HepG2 (cell line): Measurements from ENCODE around the gene KIF5B. TPM values are rescaled to one million over a fixed set of nuclear protein-coding genes. Genes with fewer than 3 reads are reported as not detected.

ENCODE experiments used
- ATF1 ChIP-seq: IDR thresholded peaks from 2 replicates; pipeline ENCODE4 v1.6.1; 2016; ENCODE audit warnings: mild to moderate bottlenecking, control low read depth
- CEBPG ChIP-seq: IDR thresholded peaks from 2 replicates; pipeline ENCODE4 v1.6.1; 2016
- CREM ChIP-seq, 2 experiments: sonication (generic) in 1 of 2; formaldehyde crosslinking in 1 of 2; IDR thresholded peaks; 2 replicates each; pipeline versions ENCODE4 v1.4.0 to v1.6.1; 2016 to 2020; ENCODE audit warnings: antibody characterized with exemption in 1 of 2, mild to moderate bottlenecking in 1 of 2, missing genetic modification reagents in 1 of 2
- ETV5 ChIP-seq: IDR thresholded peaks from 2 replicates; pipeline ENCODE4 v1.6.1; 2018; ENCODE audit warnings: missing biosample characterization, missing genetic modification reagents, inconsistent platforms, borderline replicate concordance
- FOXA3 ChIP-seq: IDR thresholded peaks from 2 replicates; pipeline ENCODE4 v1.6.1; 2016; ENCODE audit warnings: missing genetic modification reagents, missing compliant biosample characterization
- HOXD1 ChIP-seq: sonication (generic); formaldehyde crosslinking; IDR thresholded peaks from 2 replicates; pipeline ENCODE4 v1.5.0; 2020; ENCODE audit warnings: missing genetic modification reagents
- JUND ChIP-seq: sonication (generic); formaldehyde crosslinking; IDR thresholded peaks from 2 replicates; pipeline ENCODE4 v1.8.0; 2022; ENCODE audit warnings: mild to moderate bottlenecking, missing genetic modification reagents
- KDM6A ChIP-seq: IDR thresholded peaks from 2 replicates; pipeline ENCODE4 v1.6.1; 2016; ENCODE audit warnings: low read depth
- KLF11 ChIP-seq: IDR thresholded peaks from 2 replicates; pipeline ENCODE4 v1.6.1; 2016; ENCODE audit warnings: missing compliant biosample characterization
- ONECUT2 ChIP-seq: sonication (generic); formaldehyde crosslinking; IDR thresholded peaks from 2 replicates; pipeline ENCODE4 v1.4.0; 2020; ENCODE audit warnings: missing genetic modification reagents
- SKIL ChIP-seq: sonication (generic); formaldehyde crosslinking; IDR thresholded peaks from 2 replicates; pipeline ENCODE4 v1.8.0; 2022; ENCODE audit warnings: missing genetic modification reagents, mild to moderate bottlenecking, moderate library complexity, borderline replicate concordance
- TARDBP ChIP-seq: sonication (generic); formaldehyde crosslinking; IDR thresholded peaks from 2 replicates; pipeline ENCODE4 v1.8.0; 2022; ENCODE audit warnings: mild to moderate bottlenecking, missing genetic modification reagents
- TFE3 ChIP-seq: IDR thresholded peaks from 2 replicates; pipeline ENCODE4 v1.6.1; 2016
- ZKSCAN5 ChIP-seq: sonication (generic); formaldehyde crosslinking; IDR thresholded peaks from 2 replicates; pipeline ENCODE4 v1.5.1; 2020; ENCODE audit warnings: mild to moderate bottlenecking, missing genetic modification reagents
- ZMYM3 ChIP-seq: sonication (generic); formaldehyde crosslinking; IDR thresholded peaks from 2 replicates; pipeline ENCODE4 v1.5.1; 2020; ENCODE audit warnings: mild to moderate bottlenecking, missing genetic modification reagents
- ZMYM4 ChIP-seq: sonication (generic); formaldehyde crosslinking; IDR thresholded peaks from 2 replicates; pipeline ENCODE4 v1.8.1; 2023; ENCODE audit warnings: mild to moderate bottlenecking, missing genetic modification reagents
- ZNF205 ChIP-seq: IDR thresholded peaks from 2 replicates; pipeline ENCODE4 v1.6.1; 2018; ENCODE audit warnings: missing biosample characterization, missing genetic modification reagents
- ZNF3 ChIP-seq: IDR thresholded peaks from 2 replicates; pipeline ENCODE4 v1.7.0; 2017; ENCODE audit warnings: inconsistent platforms
- ZNF543 ChIP-seq: sonication (generic); formaldehyde crosslinking; IDR thresholded peaks from 2 replicates; pipeline ENCODE4 v1.4.0; 2020; ENCODE audit warnings: mild to moderate bottlenecking, missing genetic modification reagents
- ZNF75D ChIP-seq: sonication (generic); formaldehyde crosslinking; IDR thresholded peaks from 2 replicates; pipeline ENCODE4 v1.8.1; 2023; ENCODE audit warnings: missing genetic modification reagents, mild to moderate bottlenecking, borderline replicate concordance
- ZNF776 ChIP-seq: sonication (generic); formaldehyde crosslinking; IDR thresholded peaks from 2 replicates; pipeline ENCODE4 v1.4.0; 2020; ENCODE audit warnings: mild to moderate bottlenecking, missing genetic modification reagents
- ZNF780A ChIP-seq: sonication (generic); formaldehyde crosslinking; IDR thresholded peaks from 2 replicates; pipeline ENCODE4 v1.8.0; 2022; ENCODE audit warnings: mild to moderate bottlenecking, missing genetic modification reagents, moderate library complexity
- polyA plus RNA-seq, 8 experiments: library from polyadenylated mRNA; depleted of rRNA in 3 of 8; stranded (reverse) in 7 of 8; unstranded in 1 of 8; fragments of >200 nt; fragmentation: Illumina TruSeq in 4 of 8; extraction: Trizol in 4 of 8; gene quantifications; 2 replicates each; pipeline versions ENCODE4 v1.2.1 to v1.2.3, GENCODE V29; 2011 to 2016; ENCODE audit warnings: low read depth in 4 of 8, missing spikeins in 1 of 8, mixed read lengths in 1 of 8; ENCODE audit not compliant: insufficient read depth in 1 of 8
- total RNA-seq, 5 experiments: library from RNA; depleted of rRNA; stranded (reverse); fragments of >200 nt; fragmentation: Illumina TruSeq; extraction: Trizol; gene quantifications; 2 replicates each; pipeline ENCODE4 v1.2.3, GENCODE V29; 2016; ENCODE audit warnings: low read depth in 1 of 5
- TF ChIP-seq, protein P1 (sequence below): IDR thresholded peaks from 2 replicates; pipeline ENCODE4 v1.6.1; 2016; ENCODE audit warnings: missing genetic modification reagents, missing compliant biosample characterization
- TF ChIP-seq, protein P2 (sequence below): sonication (generic); formaldehyde crosslinking; IDR thresholded peaks from 2 replicates; pipeline ENCODE4 v1.4.0; 2020; ENCODE audit warnings: low read depth, mild to moderate bottlenecking, missing genetic modification reagents

Gene KIF5B
- total and polyA plus RNA-seq, 2 of the 13 experiments (the other 11 are each of a cell fraction or from before 2014, with no cell fraction given): 34.3 to 133 TPM

GRCh38 chr10:32105782-32106382 lies 49.7 kb upstream of the KIF5B start (continued):
- TF ChIP-seq SKIL (CRISPR knock-in tag): peak; percentile 69; the same call in 1 of the 2 replicates
- TF ChIP-seq ATF1 (CRISPR knock-in tag): peak; percentile 44; the same call in 1 of the 2 replicates
- TF ChIP-seq HOXD1 (CRISPR knock-in tag): no peak
- peak; percentile 93 for TF ChIP-seq FOXA3
- peak; percentile 82 for TF ChIP-seq TARDBP (CRISPR knock-in tag)
- peak; percentile 85 for TF ChIP-seq CEBPG (CRISPR knock-in tag)
- TF ChIP-seq TFE3: peak; percentile 55; the same call in 1 of the 2 replicates
- peak; percentile 53; the same call in 1 of the 2 replicates for TF ChIP-seq ZNF543 (CRISPR knock-in tag)
- TF ChIP-seq ZNF780A (CRISPR knock-in tag): no peak
- no peak for TF ChIP-seq ZNF3 (CRISPR knock-in tag)
- TF ChIP-seq, protein P1, sequence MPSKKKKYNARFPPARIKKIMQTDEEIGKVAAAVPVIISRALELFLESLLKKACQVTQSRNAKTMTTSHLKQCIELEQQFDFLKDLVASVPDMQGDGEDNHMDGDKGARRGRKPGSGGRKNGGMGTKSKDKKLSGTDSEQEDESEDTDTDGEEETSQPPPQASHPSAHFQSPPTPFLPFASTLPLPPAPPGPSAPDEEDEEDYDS (CRISPR knock-in tag): peak; percentile 53; the same call in 1 of the 2 replicates
- peak; percentile 91 for TF ChIP-seq CREM (IDR thresholded peaks at IDR 0.05)
- no peak for TF ChIP-seq CREM (CRISPR knock-in tag; IDR thresholded peaks at IDR 0.05)
- peak; percentile 63 for TF ChIP-seq KDM6A (CRISPR knock-in tag)
- peak; percentile 34 for TF ChIP-seq ZNF205 (CRISPR knock-in tag)
- TF ChIP-seq KLF11 (CRISPR knock-in tag): no peak
- 0 out of 2 replicates have a peak, but pooled peaks have one; percentile 13 for TF ChIP-seq ONECUT2 (CRISPR knock-in tag)
- no peak for TF ChIP-seq ZNF776
- TF ChIP-seq ZMYM3 (CRISPR knock-in tag): peak; percentile 89
- TF ChIP-seq ZKSCAN5 (CRISPR knock-in tag): peak; percentile 95
- TF ChIP-seq, protein P2, sequence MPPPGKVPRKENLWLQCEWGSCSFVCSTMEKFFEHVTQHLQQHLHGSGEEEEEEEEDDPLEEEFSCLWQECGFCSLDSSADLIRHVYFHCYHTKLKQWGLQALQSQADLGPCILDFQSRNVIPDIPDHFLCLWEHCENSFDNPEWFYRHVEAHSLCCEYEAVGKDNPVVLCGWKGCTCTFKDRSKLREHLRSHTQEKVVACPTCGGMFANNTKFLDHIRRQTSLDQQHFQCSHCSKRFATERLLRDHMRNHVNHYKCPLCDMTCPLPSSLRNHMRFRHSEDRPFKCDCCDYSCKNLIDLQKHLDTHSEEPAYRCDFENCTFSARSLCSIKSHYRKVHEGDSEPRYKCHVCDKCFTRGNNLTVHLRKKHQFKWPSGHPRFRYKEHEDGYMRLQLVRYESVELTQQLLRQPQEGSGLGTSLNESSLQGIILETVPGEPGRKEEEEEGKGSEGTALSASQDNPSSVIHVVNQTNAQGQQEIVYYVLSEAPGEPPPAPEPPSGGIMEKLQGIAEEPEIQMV (CRISPR knock-in tag): no peak
- TF ChIP-seq ETV5: peak; percentile 71
- 0 out of 2 replicates have a peak, but pooled peaks have one; percentile 75 for TF ChIP-seq ZMYM4
- no peak for TF ChIP-seq ZNF75D (CRISPR knock-in tag)
- TF ChIP-seq JUND (CRISPR knock-in tag): no peak
